ENCODE results near the gene COPS7B. TPM values are rescaled to one million over a fixed set of nuclear protein-coding genes. Genes with fewer than 3 reads are reported as not detected.
A peak's percentile ranks its signal among the peaks of the same experiment; 100 is the strongest.

The COPS7B gene
- total RNA-seq, 1 experiment from 2014 or later = 66.5 TPM

DNA sequence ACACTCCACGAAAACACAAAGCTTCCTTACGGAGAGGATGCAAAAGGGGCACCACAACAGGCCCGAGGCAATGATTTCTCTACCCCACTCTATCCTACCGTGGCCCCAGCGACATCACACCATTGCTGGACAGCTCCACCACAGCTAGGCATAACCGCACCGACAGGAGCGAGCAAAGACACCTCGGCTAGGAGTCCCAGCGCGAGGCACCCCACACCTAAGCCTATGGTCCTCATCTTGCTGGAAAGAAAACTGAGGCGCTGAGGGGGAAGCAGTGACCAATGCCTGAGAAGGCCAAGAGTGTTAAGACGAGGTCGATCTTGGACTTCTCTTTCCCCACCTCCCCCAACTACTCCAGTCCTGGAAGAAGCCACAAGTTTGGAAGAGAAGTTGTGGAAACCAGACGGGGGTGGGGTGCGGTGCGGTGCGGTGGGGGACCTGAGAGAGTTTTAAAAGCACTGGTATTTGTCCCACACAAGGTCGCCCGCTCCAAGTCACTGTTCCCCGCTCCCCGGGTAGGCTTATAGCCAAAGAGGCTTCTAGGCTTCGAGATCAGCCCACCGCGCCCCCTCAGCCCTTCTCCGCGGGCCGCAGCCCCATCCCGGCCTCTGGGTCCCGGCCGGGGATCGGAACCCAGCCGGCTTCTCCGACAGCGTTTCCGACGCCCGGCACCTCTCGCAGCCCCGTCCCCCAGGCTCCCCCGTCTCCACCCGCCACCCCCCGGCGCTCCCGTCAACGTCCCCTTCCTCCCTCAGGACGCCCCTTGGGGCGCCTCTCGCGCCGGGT, 5.9 kb upstream of the COPS7B start:
- H3K27me3 ChIP-seq (replicated peaks; ENCODE audit: insufficient read depth, low read depth, low read length, poor library complexity) = no peaks in the 10 kb centered on the region
- intact Hi-C loops (cut with micrococcal nuclease; ENCODE audit: unreplicated experiment) = loop anchor here (5.0 to 10.0 kb wide), 3 partner anchors 63 to 168 kb away; no protein-coding TSS in a partner anchor
- peak overlapping the region; percentile 78 for H3K4me3 ChIP-seq (ENCODE audit: low read depth, low read length, poor library complexity, severe bottlenecking)
- BruUV-seq (replicated peaks) = no TSS peak
- POLR2A ChIA-PET (ENCODE audit: low non-redundant PET) = no interaction called here
- no peak for TF ChIP-seq EZH2 (IDR thresholded peaks at IDR 0.05; ENCODE audit: borderline replicate concordance, low read depth, low read length, poor library complexity, severe bottlenecking)
- TF ChIP-seq, protein P1, sequence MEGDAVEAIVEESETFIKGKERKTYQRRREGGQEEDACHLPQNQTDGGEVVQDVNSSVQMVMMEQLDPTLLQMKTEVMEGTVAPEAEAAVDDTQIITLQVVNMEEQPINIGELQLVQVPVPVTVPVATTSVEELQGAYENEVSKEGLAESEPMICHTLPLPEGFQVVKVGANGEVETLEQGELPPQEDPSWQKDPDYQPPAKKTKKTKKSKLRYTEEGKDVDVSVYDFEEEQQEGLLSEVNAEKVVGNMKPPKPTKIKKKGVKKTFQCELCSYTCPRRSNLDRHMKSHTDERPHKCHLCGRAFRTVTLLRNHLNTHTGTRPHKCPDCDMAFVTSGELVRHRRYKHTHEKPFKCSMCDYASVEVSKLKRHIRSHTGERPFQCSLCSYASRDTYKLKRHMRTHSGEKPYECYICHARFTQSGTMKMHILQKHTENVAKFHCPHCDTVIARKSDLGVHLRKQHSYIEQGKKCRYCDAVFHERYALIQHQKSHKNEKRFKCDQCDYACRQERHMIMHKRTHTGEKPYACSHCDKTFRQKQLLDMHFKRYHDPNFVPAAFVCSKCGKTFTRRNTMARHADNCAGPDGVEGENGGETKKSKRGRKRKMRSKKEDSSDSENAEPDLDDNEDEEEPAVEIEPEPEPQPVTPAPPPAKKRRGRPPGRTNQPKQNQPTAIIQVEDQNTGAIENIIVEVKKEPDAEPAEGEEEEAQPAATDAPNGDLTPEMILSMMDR (conservative IDR thresholded peaks at IDR 0.05; ENCODE audit: low read depth, low read length) = no peak
- peaks cover 10% of the 10 kb centered on the region for H3K4me1 ChIP-seq (ENCODE audit: insufficient read depth, low read length, poor library complexity, severe bottlenecking)
- DNase-seq (ENCODE audit: low spot score) = peak; percentile 6
- no peaks in the 10 kb centered on the region for H3K36me3 ChIP-seq (ENCODE audit: insufficient read depth, low read length, poor library complexity, severe bottlenecking)
- H3K27ac ChIP-seq (ENCODE audit: low read depth, low read length, poor library complexity, severe bottlenecking) = peak overlapping the region; percentile 78
- CTCF ChIA-PET = interaction anchor here (0.9 kb wide), 1 partner anchor 66 kb away, joined by 4 read pairs; no protein-coding TSS in a partner anchor
- no peaks in the 10 kb centered on the region for H3K9me3 ChIP-seq (ENCODE audit: low read depth, low read length, poor library complexity, severe bottlenecking)

GRCh38 chr2:231780909-231781797, 5.1 kb upstream of the COPS7B start, which contains the start of gene PDE6D:
TSS of gene PDE6D (minus strand) at chr2:231781282. CDS start at chr2:231781114, 168 bp downstream.
- POLR2A ChIA-PET (ENCODE audit: low non-redundant PET) = no interaction called here
- H3K4me1 ChIP-seq (ENCODE audit: insufficient read depth, low read length, poor library complexity, severe bottlenecking) = peaks cover 10% of the 10 kb centered on the region
- BruUV-seq (replicated peaks) = no TSS peak
- H3K36me3 ChIP-seq (ENCODE audit: insufficient read depth, low read length, poor library complexity, severe bottlenecking) = no peaks in the 10 kb centered on the region
- CTCF ChIA-PET = interaction anchor here (0.9 kb wide), 1 partner anchor 67 kb away, joined by 4 read pairs; no protein-coding TSS in a partner anchor
- TF ChIP-seq, protein P1 (conservative IDR thresholded peaks at IDR 0.05; ENCODE audit: low read depth, low read length) = no peak
- no peak for TF ChIP-seq EZH2 (IDR thresholded peaks at IDR 0.05; ENCODE audit: borderline replicate concordance, low read depth, low read length, poor library complexity, severe bottlenecking)
- intact Hi-C loops (cut with micrococcal nuclease; ENCODE audit: unreplicated experiment) = loop anchor here (5.0 to 10.0 kb wide), 3 partner anchors 64 to 169 kb away; no protein-coding TSS in a partner anchor
- H3K9me3 ChIP-seq (ENCODE audit: low read depth, low read length, poor library complexity, severe bottlenecking) = no peaks in the 10 kb centered on the region
- DNase-seq (ENCODE audit: low spot score) = peak; percentile 99
- H3K27ac ChIP-seq (ENCODE audit: low read depth, low read length, poor library complexity, severe bottlenecking) = peak within 1 kb of the TSS; percentile 78
- H3K4me3 ChIP-seq (ENCODE audit: low read depth, low read length, poor library complexity, severe bottlenecking) = peak within 1 kb of the TSS; percentile 78
- no peaks in the 10 kb centered on the region for H3K27me3 ChIP-seq (replicated peaks; ENCODE audit: insufficient read depth, low read depth, low read length, poor library complexity)

Measured in A673 (cell line).